Astrocyte (in vitro differentiated cells and primary cell): ENCODE measurements around the gene DYNLT5. TPM values are rescaled to one million over a fixed set of nuclear protein-coding genes. Genes with fewer than 3 reads are reported as not detected.

Source experiments
- DNase-seq: peaks from one replicate; pipeline ENCODE4 v3.0.0-alpha.2; 2010; ENCODE audit warnings: low read depth
- FAIRE-seq: peaks from 2 replicates; lab custom pipeline; 2011; peaks lifted over from hg19 to GRCh38; lab: Jason Lieb, UNC
- H2AFZ ChIP-seq: 2 replicates; pipeline ENCODE4 v1.6.0; 2012; ENCODE audit warnings: low read depth, low read length, inconsistent platforms
- H3K27ac ChIP-seq: 2 replicates; pipeline ENCODE4 v1.5.1; 2011; ENCODE audit warnings: low read depth, low read length, inconsistent platforms
- H3K27me3 ChIP-seq: 2 replicates; pipeline ENCODE4 v1.6.0; 2011; ENCODE audit warnings: low read length, inconsistent platforms; ENCODE audit not compliant: insufficient read depth
- H3K36me3 ChIP-seq: 2 replicates; pipeline ENCODE4 v1.5.1; 2011; ENCODE audit warnings: low read length, inconsistent platforms; ENCODE audit not compliant: insufficient read depth
- H3K4me1 ChIP-seq: 2 replicates; pipeline ENCODE4 v1.5.1; 2011; ENCODE audit warnings: low read length, inconsistent platforms; ENCODE audit not compliant: insufficient read depth
- H3K4me2 ChIP-seq: 2 replicates; pipeline ENCODE4 v1.6.0; 2012; ENCODE audit warnings: low read length, inconsistent platforms
- H3K4me3 ChIP-seq: 2 replicates; pipeline ENCODE4 v1.5.1; 2011; ENCODE audit warnings: low read depth, mild to moderate bottlenecking, low read length, inconsistent platforms; ENCODE audit not compliant: insufficient read depth
- H3K79me2 ChIP-seq: 2 replicates; pipeline ENCODE4 v1.6.0; 2012; ENCODE audit warnings: mild to moderate bottlenecking, low read length, inconsistent platforms; ENCODE audit not compliant: insufficient read depth
- H3K9ac ChIP-seq: 2 replicates; pipeline ENCODE4 v1.6.0; 2012; ENCODE audit warnings: mild to moderate bottlenecking, low read length, inconsistent platforms
- H3K9me3 ChIP-seq: 2 replicates; pipeline ENCODE4 v1.5.1; 2012; ENCODE audit warnings: low read depth, mild to moderate bottlenecking, low read length, inconsistent platforms; ENCODE audit not compliant: insufficient read depth
- H4K20me1 ChIP-seq: 2 replicates; pipeline ENCODE4 v1.6.0; 2012; ENCODE audit warnings: low read length, inconsistent platforms; ENCODE audit not compliant: insufficient read depth
- H3K27ac Mint-ChIP-seq: one replicate; pipeline ENCODE4 v1.8.0; 2021; ENCODE audit warnings: mild to moderate bottlenecking, mixed read lengths; ENCODE audit not compliant: unreplicated experiment
- H3K27me3 Mint-ChIP-seq: one replicate; pipeline ENCODE4 v1.8.0; 2021; ENCODE audit warnings: low read depth, mixed read lengths; ENCODE audit not compliant: unreplicated experiment
- H3K36me3 Mint-ChIP-seq: one replicate; pipeline ENCODE4 v1.8.0; 2021; ENCODE audit warnings: low read depth, mixed read lengths; ENCODE audit not compliant: unreplicated experiment
- H3K4me1 Mint-ChIP-seq: one replicate; pipeline ENCODE4 v1.8.0; 2021; ENCODE audit warnings: low read depth, mixed read lengths; ENCODE audit not compliant: unreplicated experiment
- H3K4me3 Mint-ChIP-seq: one replicate; pipeline ENCODE4 v1.8.0; 2021; ENCODE audit warnings: mild to moderate bottlenecking, moderate library complexity, mixed read lengths; ENCODE audit not compliant: unreplicated experiment
- H3K9me3 Mint-ChIP-seq: one replicate; pipeline ENCODE4 v1.8.0; 2021; ENCODE audit warnings: mild to moderate bottlenecking, mixed read lengths; ENCODE audit not compliant: unreplicated experiment
- EZH2 ChIP-seq: IDR thresholded peaks from 2 replicates; pipeline ENCODE4 v1.6.1; 2012; ENCODE audit warnings: mild to moderate bottlenecking, low read length, inconsistent platforms; ENCODE audit not compliant: insufficient read depth
- total RNA-seq: library from RNA; stranded (reverse); gene quantifications from 2 replicates; pipeline ENCODE4 v1.2.1, GENCODE V29; 2021
- TF ChIP-seq, protein P1 (sequence below): IDR thresholded peaks from 2 replicates; pipeline ENCODE4 v1.5.1; 2011; ENCODE audit warnings: low read depth, mild to moderate bottlenecking, inconsistent platforms, low read length, moderate library complexity; ENCODE audit not compliant: insufficient read depth

Gene DYNLT5
- total RNA-seq, 1 donor from 2014 or later, result 0.20 TPM

DNA sequence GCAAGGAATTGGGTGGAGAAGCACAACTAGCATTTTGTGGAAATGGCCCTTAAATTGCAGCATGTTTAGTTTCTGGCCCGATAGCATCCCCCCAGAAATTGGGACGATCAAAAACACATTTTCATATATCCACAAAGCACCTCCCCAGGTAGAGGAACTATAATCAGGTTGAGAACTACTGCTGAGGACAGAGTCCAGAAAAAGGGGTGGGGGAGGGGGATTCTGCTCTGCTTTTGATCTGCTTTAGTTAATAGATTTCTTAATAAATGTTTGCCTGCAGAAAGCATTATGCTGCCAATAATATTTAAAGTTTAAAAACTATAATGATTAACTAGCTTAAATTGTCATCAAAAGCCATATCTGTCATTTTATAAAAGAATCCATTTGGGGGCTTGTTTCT lies 14.4 kb upstream of the DYNLT5 start:
- TF ChIP-seq, protein P1, sequence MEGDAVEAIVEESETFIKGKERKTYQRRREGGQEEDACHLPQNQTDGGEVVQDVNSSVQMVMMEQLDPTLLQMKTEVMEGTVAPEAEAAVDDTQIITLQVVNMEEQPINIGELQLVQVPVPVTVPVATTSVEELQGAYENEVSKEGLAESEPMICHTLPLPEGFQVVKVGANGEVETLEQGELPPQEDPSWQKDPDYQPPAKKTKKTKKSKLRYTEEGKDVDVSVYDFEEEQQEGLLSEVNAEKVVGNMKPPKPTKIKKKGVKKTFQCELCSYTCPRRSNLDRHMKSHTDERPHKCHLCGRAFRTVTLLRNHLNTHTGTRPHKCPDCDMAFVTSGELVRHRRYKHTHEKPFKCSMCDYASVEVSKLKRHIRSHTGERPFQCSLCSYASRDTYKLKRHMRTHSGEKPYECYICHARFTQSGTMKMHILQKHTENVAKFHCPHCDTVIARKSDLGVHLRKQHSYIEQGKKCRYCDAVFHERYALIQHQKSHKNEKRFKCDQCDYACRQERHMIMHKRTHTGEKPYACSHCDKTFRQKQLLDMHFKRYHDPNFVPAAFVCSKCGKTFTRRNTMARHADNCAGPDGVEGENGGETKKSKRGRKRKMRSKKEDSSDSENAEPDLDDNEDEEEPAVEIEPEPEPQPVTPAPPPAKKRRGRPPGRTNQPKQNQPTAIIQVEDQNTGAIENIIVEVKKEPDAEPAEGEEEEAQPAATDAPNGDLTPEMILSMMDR, result no peak
- no peak for TF ChIP-seq EZH2

DNA sequence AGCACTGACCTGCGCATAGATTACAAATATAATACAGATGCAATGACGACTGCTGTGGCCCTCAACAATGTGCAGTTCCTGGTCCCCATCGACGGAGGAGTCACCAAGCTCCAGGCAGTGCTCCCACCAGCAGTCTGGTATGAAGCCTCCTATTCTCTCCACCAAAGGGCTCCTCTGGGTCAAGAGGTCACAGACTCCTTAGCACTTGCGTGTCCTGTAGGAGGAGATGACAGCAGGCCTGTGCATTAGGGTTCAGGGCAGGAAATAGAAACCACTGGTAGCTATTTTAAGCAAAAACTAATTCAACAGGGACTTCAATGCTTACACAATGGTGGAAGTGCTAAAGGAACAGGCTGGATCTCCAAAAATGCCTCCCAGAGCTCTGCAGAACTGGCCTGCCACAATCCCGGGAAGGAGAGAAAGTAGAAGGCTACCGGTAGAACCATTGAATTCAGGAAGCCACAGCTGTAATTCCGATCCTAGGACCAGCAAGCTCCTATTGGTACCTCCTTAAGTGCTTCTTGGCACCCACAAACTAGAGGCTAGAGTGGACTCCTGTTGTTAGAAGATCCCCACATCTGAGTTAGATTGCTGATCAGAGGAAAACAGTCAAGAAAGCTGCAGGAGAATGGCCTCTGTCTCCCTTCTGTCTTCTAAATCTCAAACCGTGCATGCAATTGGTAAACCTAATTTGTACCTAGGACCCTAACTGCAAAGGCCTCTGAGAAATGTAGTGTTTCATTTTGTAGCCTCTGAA lies 12.7 kb upstream of the DYNLT5 start:
- no peak overlapping the region for H2AFZ ChIP-seq
- no peaks in the 10 kb centered on the region for H3K36me3 Mint-ChIP-seq

More for the DNA sequence above, 14.4 kb upstream of the DYNLT5 start:
- no peaks in the 10 kb centered on the region for H3K36me3 ChIP-seq
- no peak overlapping the region for H3K9ac ChIP-seq
- H4K20me1 ChIP-seq, result no peaks in the 10 kb centered on the region
- H3K4me3 ChIP-seq, result no peak overlapping the region
- DNase-seq (no peak), FAIRE-seq (no peak)
- H3K27ac ChIP-seq, result no peak overlapping the region
- no peak overlapping the region for H3K27ac Mint-ChIP-seq
- H3K9me3 Mint-ChIP-seq, result no peaks in the 10 kb centered on the region
- H3K36me3 Mint-ChIP-seq, result no peaks in the 10 kb centered on the region
- no peak overlapping the region for H2AFZ ChIP-seq
- no peaks in the 10 kb centered on the region for H3K79me2 ChIP-seq
- no peak overlapping the region for H3K4me3 Mint-ChIP-seq
- H3K4me1 Mint-ChIP-seq, result peaks cover 3% of the 10 kb centered on the region
- no peaks in the 10 kb centered on the region for H3K9me3 ChIP-seq
- no peaks in the 10 kb centered on the region for H3K4me1 ChIP-seq
- H3K27me3 ChIP-seq, result no peaks in the 10 kb centered on the region
- no peaks in the 10 kb centered on the region for H3K27me3 Mint-ChIP-seq
- H3K4me2 ChIP-seq, result no peak overlapping the region

More for the DNA sequence above, 12.7 kb upstream of the DYNLT5 start:
- no peak overlapping the region for H3K27ac ChIP-seq
- no peak for TF ChIP-seq EZH2
- TF ChIP-seq, protein P1, result no peak
- no peak for DNase-seq
- Mint-ChIP-seq H3K4me3 (no peak overlapping the region), H3K27ac (no peak overlapping the region), H3K9me3 (no peaks in the 10 kb centered on the region), H3K27me3 (no peaks in the 10 kb centered on the region), H3K4me1 (peaks cover 2% of the 10 kb centered on the region)
- H4K20me1 ChIP-seq, result no peaks in the 10 kb centered on the region
- no peaks in the 10 kb centered on the region for H3K36me3 ChIP-seq
- H3K9ac ChIP-seq, result no peak overlapping the region
- no peak for FAIRE-seq
- H3K9me3 ChIP-seq, result no peaks in the 10 kb centered on the region
- no peaks in the 10 kb centered on the region for H3K27me3 ChIP-seq
- H3K4me1 ChIP-seq, result no peaks in the 10 kb centered on the region
- H3K4me3 ChIP-seq, result no peak overlapping the region
- H3K79me2 ChIP-seq, result no peaks in the 10 kb centered on the region
- no peak overlapping the region for H3K4me2 ChIP-seq
